Ovary (tissue), 3 donors: ENCODE measurements around the gene NAT14.

ENCODE experiments used
- POLR2A ChIP-seq: fragments of 450-650 bp; IDR thresholded peaks from one replicate; pipeline ENCODE4 v1.6.1; 2017; ENCODE audit warnings: antibody characterized with exemption, mild to moderate bottlenecking, moderate library complexity
- TF ChIP-seq, protein P1 (sequence below), 3 donors: fragments of 450-650 bp in 2 of 3; fragments of 200-600 bp in 1 of 3; IDR thresholded peaks; one replicate each; pipeline versions ENCODE4 v1.5.1 to v1.8.0; 2016 to 2022; ENCODE audit warnings: antibody characterized with exemption in 3 of 3, mild to moderate bottlenecking in 1 of 3
- donor health status: DM: no; HTN: no; CAD: no.

DNA sequence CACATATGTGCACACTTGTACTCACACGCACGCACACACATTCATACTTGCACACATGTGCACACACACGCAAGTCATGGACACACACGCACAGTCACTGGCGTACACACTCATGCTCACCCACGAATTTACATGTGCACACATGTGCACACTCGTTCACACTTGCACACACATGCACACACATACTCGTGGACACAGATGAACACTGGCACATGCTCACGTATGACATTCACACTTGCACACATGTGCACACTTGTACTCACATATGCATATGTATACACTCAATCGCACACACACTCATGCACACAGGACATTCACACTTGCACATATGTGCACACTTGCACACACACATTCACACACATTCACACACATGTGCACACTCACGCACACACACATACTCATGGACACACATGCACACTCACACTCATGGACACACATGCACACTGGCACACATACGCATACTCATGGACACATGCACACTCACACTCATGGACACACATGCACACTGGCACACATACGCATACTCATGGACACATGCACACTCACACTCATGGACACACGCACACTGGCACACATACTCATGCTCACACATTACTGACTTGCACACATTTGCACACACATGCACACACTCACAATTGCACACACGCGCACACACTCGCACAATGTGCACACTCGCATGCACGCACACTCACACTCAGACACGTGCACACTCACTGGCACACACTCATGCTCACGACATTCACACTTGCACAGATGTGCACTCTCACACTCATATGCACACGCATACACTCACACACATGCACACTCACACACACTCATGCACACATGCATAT lies 42.4 kb downstream of the NAT14 start:
- TF ChIP-seq, protein P1, sequence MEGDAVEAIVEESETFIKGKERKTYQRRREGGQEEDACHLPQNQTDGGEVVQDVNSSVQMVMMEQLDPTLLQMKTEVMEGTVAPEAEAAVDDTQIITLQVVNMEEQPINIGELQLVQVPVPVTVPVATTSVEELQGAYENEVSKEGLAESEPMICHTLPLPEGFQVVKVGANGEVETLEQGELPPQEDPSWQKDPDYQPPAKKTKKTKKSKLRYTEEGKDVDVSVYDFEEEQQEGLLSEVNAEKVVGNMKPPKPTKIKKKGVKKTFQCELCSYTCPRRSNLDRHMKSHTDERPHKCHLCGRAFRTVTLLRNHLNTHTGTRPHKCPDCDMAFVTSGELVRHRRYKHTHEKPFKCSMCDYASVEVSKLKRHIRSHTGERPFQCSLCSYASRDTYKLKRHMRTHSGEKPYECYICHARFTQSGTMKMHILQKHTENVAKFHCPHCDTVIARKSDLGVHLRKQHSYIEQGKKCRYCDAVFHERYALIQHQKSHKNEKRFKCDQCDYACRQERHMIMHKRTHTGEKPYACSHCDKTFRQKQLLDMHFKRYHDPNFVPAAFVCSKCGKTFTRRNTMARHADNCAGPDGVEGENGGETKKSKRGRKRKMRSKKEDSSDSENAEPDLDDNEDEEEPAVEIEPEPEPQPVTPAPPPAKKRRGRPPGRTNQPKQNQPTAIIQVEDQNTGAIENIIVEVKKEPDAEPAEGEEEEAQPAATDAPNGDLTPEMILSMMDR (IDR thresholded peaks at IDR 0.05), result no peak
- TF ChIP-seq POLR2A, result no peak
